ENCODE data around the gene BTBD9.

GRCh38 chr6:38415231-38416005 is 224.3 kb downstream of the BTBD9 start:
- TF ChIP-seq POLR2A (IDR thresholded peaks at IDR 0.05) = no peak
- TF ChIP-seq, protein P1, sequence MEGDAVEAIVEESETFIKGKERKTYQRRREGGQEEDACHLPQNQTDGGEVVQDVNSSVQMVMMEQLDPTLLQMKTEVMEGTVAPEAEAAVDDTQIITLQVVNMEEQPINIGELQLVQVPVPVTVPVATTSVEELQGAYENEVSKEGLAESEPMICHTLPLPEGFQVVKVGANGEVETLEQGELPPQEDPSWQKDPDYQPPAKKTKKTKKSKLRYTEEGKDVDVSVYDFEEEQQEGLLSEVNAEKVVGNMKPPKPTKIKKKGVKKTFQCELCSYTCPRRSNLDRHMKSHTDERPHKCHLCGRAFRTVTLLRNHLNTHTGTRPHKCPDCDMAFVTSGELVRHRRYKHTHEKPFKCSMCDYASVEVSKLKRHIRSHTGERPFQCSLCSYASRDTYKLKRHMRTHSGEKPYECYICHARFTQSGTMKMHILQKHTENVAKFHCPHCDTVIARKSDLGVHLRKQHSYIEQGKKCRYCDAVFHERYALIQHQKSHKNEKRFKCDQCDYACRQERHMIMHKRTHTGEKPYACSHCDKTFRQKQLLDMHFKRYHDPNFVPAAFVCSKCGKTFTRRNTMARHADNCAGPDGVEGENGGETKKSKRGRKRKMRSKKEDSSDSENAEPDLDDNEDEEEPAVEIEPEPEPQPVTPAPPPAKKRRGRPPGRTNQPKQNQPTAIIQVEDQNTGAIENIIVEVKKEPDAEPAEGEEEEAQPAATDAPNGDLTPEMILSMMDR (IDR thresholded peaks at IDR 0.05) = no peak
